Measurements from ENCODE around the gene NAT16.
"Not testable (repeated sequence)": the region's sequence is repeated elsewhere in the genome, so short reads cannot be mapped to it uniquely, and the experiment has no call there.

Gene NAT16

GRCh38 chr7:101125989-101126650 lies 54.0 kb downstream of the NAT16 start:
- no peak for DNase-seq

DNA sequence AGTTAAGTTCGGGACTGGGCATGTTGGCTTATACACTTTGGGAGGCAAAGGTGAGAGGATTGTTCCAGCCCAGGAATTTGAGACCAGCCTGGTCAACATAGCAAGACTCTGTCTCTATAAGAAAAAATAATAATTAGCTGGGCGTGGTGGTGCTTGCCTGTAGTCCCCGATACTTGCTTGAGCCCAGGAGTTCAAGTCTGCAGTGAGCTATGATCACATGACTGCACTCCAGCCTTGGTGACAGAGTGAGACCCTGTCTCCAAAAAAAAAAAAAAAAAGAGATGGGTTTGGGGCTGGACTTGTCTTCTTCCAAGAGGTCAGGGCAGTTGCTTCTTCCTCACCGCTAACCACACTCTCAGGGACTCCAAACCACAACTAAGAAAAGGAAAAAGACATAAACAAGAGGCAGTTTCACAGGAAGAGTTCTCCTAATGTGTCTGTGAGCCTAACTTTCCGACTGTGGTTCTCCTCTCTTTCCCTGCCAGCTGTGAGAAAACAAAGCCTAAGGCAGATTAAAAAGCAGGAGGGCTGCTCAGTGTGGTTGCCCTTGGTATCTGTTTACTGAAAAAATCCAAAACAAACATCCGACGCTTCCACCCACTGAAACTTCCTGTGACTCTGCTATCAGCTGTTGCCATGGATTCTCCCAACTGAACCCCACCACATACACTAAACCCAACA lies 55.6 kb downstream of the NAT16 start:
- no peak for DNase-seq

DNA sequence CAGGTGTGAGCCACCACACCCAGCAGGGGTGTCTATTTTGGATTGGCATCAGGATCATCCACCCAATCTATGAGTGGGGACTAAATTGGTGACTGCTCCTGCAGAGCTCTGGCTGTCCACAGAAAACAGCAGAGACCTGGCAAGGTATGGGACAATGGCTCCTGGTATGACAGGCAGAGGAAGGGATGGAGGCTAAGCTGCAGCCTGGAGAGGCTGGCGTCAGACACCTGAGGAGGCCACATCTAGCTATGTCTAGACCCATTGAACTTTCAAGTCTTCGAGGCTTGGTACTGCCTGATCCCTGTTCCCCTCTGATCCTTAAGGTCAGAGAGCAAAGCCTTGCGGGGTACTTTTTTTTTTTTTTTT lies 56.4 kb downstream of the NAT16 start:
- DNase-seq, result no peak

GRCh38 chr7:101122933-101123702 lies 57.0 kb downstream of the NAT16 start:
- no peak for DNase-seq

DNA sequence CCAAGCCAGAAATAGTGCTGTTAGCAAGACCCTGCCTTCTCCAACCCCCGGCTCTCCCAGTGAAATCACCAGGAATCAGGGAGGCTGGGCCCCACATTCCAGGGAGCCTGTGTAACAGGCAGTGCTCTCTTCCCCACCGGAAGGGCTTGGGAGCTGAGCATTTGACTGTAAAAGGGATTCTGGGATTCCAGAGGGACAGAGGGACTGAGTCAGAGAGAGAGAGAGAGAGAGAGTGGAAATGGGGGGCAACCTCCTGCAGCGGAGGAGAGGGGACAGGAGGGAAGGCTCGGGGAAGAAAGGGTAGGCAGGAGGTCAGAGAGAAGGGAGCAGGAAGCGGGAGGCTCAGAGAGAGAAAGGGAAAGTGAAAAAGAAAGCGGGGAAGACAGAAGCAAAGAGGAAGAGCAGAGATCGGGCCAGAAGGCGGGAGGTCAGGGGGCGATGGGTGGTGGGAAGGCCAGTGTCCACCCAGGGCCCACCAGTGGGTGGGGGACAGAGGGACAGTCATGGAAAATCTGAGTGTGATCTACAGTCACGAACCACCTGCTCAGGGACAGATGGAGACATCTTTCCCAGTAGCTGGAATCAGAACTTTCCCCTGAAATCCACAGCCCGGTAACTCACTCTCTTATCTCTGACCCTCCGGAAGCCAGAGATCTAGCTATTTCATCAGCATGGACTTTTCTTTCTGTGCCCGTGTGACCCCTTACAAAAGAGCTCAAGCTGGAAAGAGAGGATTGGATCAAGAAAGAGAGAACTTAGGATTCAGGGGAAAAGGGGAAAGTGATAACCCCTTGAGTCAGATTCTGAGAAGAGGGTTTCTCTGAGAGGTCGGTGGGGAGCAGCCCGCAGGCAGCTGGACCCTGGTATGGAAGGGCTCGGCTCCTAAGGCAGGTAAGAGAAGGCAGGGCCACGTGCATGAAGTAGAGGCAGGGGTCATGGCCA lies 57.8 kb downstream of the NAT16 start:
- DNase-seq, result no peak

DNA sequence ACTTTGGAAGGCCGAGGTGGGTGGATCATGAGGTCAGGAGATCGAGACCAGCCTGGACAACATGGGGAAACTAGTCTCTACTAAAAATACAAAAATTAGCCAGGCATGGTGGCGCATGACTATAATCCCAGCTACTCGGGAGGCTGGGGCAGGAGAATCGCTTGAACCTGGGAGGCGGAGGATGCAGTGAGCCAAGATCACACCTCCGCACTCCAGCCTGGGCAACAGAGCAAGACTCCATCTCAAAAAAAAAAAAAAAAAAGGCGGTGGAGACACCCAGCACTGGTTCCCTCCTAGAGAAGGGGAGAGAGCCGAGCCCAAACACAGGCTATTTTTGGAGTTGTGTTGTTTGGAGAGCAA lies 58.5 kb downstream of the NAT16 start:
- DNase-seq, result not testable (repeated sequence)

Data from KG1 (cell line).